HG03575 (cell line): ENCODE measurements around the gene ATP8B4.
"Not testable (repeated sequence)": the region's sequence is repeated elsewhere in the genome, so short reads cannot be mapped to it uniquely, and the experiment has no call there.

ENCODE experiments used
- ATAC-seq: cut with Tn5 transposase; IDR thresholded peaks from one replicate; pipeline ENCODE4 v1.9.1; 2021; ENCODE audit not compliant: unreplicated experiment, insufficient number of reproducible peaks, low FRiP score; ENCODE audit errors: extremely low read depth

ATP8B4 gene

GRCh38 chr15:49986326-49986725 is 132.7 kb downstream of the ATP8B4 start:
- ATAC-seq = no peak

DNA sequence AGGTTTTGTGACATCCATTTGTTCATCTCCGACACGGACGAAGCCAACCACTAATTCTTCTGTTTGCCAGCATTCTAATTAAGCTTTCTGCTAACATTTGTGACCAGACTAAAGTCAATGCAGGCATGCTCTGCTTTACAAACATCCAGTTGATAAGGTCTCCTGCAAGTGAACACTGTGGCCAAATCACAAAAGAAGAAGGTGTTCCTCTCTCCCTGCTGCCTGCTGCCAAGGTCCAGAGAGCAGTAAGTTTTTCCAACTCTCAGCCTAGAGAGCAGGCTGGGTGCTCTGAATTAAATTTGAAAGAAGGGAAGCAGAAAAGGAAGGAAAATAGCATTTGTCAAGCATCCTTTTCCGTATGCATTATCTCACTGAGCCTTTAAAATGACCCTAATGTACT is 133.6 kb downstream of the ATP8B4 start:
- ATAC-seq = no peak

GRCh38 chr15:49984436-49984835 is 134.6 kb downstream of the ATP8B4 start:
- no peak for ATAC-seq

DNA sequence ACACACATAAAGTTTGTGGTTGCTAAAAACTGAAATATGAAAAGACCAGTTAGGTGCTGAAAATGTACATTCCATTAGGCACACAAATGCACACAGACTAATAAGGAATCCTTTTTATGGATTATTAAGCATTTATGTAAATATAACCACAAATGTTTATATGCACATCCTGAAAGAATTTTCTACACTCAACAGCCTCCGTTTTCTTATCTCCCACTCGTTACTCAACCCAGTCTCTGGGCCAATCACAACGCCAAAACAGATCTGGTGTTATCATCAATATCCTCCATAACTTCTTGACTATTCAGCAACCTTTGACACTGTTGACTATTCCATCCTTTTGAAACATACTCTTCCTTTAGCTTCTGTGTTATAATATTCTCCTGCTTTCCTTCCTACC is 136.4 kb downstream of the ATP8B4 start:
- ATAC-seq = no peak

DNA sequence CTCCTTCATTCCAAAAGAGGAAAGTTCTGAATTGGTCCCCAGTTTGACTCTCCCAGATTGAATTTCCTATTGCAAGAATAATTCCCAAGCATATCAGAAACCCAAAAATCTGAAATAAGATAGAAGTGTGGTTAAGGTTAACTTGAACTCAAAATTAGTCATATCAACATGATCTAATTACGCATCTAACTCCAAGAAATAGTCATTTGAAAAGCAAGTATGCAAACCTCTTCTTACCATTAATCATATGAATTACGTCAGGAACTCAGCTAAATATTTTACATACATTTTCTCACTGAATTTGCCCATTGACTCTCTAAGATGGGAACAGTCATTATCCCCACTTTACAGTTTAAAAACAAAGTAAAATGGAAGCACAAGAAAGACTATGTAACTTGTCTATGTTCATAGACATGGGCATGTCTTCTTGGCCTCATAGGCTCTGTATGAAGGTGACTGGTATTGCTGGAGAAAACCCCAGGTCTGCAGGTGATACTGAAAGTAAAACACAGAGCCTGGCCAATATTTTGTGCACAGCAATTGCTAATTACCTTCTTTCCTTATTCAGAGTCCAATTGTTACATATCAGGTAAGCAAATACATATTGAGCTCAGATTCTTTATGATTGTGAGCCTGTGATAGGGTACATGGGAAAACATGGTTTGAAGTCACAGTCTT is 139.2 kb downstream of the ATP8B4 start:
- ATAC-seq = no peak

GRCh38 chr15:49978121-49978520 is 140.9 kb downstream of the ATP8B4 start:
- ATAC-seq = no peak

DNA sequence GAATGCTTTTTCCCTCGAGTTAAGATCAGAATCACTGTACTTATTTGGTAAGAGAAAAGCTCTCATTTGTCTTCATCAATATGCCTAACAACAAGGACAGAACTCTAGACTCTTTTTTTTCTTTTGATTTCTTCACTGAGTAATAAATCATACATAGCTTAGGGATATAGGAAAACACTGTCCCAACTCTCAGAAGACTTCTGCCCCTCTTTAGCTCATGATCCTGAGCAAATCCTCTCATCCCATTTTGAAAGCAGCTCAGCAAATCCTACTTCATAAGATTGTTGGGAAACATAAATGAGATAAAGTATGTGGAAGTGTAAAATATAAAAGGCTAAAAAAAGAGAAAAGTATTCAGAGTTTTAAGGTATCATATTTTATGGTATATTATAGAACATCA is 141.7 kb downstream of the ATP8B4 start:
- ATAC-seq = no peak

DNA sequence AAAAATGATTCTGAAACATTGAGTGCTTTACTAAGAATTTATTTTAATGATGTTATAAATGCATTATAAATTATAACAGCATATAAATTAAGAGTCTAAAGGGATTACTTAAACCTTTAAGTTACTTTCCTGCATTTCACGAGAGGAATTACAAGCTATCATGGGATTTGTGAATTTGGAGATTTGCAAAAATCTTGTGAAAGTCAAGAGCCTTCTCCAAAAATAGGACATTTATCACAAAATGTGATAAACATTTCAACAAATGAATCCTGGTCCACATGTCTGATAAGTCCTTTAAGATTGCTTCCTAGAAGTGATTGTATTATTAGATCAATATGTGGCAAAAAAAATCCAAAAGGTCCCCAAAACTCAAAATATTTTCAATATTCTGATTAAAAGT is 154.5 kb downstream of the ATP8B4 start:
- ATAC-seq = no peak

DNA sequence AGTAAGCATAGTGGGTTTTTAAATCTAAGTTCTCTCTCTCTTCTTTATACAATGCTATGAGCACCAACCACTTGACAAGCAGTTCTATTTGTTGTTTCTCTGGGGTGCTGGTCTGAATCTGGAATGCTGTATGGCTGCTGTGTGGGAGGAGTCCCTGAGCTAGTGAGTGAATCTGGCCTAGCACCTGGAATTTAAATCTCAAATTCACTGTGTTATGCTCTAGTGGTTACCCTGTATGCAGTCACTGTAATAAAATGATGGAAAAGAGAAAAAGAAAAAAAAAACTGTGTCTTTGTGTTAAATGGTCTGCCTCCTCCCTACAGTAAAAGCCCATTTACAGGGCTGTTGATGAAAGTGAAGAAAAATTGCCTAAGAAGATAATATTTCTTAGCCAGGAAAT is 155.0 kb downstream of the ATP8B4 start:
- no peak for ATAC-seq

- not testable (repeated sequence) for ATAC-seq
These were observed 155.8 kb downstream of the ATP8B4 start for GRCh38 chr15:49963033-49963772.

DNA sequence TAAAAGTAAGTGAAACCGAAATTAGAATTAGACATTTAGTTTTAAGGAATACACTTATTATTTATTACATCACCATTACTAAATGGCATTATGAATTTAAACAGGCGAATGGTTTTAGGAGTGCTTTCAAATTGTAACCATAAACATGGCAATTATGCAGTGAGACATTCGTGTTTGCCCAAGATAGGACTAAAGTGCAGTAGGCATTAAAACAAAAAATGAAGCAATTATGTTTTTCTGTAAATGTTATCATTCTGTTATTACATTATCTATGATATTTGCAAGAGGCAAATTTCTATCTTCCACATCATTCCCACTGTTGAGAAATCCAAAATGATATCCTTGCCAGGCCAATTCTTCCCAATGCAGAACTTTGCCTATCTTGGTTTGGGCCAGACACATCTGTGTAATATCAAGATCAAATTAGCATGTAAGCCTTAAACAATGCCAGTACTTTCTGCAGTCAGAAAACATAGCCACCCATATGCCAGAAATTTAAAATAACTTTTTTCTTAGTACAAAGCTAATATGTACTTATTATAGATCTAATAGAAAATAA is 156.9 kb downstream of the ATP8B4 start:
- no peak for ATAC-seq

- no peak for ATAC-seq
These were observed 165.6 kb downstream of the ATP8B4 start for GRCh38 chr15:49953421-49953820.

DNA sequence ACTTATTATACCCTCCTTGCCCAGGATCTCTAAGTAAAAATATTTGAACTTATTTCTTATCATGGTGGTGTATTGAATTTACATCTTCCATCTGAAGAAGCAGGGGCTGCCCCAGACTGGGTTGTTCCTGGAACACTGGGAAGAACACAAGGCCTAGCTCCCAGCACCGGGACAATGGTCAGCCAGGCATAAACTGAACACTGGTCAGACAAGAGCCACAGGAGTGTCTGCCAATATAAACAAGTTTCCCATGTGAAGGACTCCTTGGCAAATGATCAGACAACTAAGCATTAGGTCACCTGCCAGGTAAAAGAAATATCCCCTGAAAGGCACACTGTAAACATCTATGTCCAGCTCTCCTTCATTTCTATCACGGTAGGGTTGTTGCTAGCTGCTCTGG is 172.4 kb downstream of the ATP8B4 start:
- ATAC-seq = no peak

- no peak for ATAC-seq
These were observed 184.5 kb downstream of the ATP8B4 start for GRCh38 chr15:49934487-49934886.

GRCh38 chr15:49927189-49927861 is 191.7 kb downstream of the ATP8B4 start:
- ATAC-seq = no peak

DNA sequence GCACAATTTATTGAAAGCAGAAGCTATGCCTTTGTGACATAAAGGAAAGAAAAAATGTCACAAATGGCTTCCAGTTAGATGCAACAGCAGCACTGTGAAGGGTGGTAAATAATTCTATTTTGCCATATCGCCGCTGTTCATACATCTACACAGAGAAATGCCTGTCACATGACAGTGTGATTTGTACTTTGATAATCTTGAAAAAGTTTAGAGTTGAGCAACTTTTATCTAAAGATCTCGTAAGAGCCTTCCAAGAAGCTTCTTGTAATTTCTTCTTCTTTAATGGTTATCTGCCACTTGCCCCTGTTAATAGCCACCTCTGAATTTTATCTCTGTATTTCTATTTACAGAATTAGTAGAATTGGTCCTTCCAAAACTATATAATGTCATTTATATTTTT is 192.3 kb downstream of the ATP8B4 start:
- no peak for ATAC-seq

- ATAC-seq = no peak
These were observed 195.4 kb downstream of the ATP8B4 start for GRCh38 chr15:49923671-49924070.

DNA sequence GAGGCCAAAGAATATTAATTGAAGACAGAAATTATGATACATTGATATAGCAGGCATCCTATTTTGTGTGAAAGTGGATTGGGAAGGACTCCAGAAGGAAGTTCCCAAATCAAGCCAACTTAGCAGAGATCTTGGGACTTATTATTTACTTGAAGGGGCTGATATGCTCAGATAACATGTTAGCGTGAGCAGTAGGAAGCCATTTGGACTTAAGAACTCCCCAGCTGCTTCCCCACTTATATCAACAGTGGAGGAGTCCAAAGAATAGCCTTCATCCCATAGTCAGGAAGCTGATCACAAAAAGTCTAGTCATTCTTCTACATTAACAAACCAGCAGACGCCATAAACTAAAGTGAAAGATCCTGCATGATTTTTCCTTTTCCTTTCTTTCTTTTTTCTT is 200.0 kb downstream of the ATP8B4 start:
- no peak for ATAC-seq

- no peak for ATAC-seq
These were observed 200.9 kb downstream of the ATP8B4 start for GRCh38 chr15:49918121-49918520.

- no peak for ATAC-seq
These were observed 202.0 kb downstream of the ATP8B4 start for GRCh38 chr15:49916998-49917397.
